Bone marrow (tissue), 2 donors: ENCODE measurements around the gene AP1AR.
"Not testable (repeated sequence)": the region's sequence is repeated elsewhere in the genome, so short reads cannot be mapped to it uniquely, and the experiment has no call there.

Source experiments
- DNase-seq, 2 donors: peaks; one replicate each; lab custom pipeline; 2025; lab: John Stamatoyannopoulos, UW

AP1AR gene

DNA sequence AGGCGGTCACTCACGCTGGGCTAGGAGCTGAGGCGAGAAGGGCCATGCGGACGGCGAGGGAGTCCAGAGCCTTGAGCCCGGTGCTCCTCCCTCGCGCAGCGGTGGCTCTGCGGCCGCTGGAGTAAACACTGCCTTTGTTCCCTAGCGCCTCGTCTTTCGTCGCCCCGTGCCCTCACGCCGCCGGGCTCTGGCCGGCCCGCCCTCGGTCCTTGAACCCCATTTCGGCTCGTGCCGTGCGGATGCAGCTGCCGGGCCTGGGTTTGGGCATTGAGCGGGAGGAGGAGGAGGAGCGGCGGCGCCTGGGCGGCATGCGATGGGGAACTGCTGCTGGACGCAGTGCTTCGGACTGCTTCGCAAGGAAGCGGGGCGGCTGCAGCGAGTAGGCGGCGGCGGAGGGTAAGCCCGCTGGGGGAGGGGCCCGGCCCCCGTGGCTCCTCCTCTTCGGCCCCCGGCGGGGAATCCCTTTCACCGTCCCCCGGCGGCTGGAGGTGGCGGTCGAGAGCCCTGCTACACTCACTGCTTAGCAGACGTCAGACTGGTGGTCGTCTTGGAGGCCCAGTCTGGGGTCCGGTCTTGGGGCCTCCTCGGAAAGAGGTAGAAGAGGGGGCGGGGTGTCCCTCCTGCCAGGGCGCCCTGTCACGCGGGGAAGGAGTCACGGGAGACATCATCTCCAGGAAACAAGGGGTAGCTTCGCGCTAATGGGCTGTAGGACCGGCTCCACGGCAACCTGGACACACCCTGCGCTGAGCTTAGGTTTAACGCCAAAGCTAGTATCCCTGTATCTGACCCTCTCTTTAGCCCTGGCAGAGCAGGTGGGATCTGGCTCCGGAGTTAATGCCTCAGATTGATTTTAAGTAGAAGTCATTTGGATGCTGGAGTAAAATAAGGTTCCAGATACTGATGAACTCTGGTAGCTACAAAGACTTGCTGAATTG, at the start of gene AP1AR:
Gene AP1AR (plus strand): TSS at position 9 of the 935 bp plus-strand sequence. CDS start 305 bp downstream, at position 314.
- DNase-seq: peak; percentile 61 to 91

DNA sequence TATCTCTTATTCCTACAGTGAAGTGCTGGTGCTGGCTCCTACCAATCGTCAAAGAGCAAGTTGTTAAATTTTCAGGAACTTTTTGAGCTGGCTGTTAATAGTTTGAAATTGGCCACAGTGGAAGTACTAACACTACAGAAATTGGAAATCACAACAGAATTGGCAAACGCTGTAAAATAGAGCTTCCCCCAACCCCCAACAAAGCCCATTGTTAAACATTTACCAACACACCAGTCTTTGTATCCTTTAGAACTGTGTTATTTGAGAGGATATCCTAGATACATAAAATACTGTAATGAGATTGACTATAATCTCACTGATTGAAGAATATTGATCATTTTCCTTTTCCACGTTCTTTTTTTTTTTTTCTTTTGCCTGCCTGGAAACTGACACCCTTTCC, 49.0 kb upstream of the AP1AR start:
- DNase-seq: no peak

DNA sequence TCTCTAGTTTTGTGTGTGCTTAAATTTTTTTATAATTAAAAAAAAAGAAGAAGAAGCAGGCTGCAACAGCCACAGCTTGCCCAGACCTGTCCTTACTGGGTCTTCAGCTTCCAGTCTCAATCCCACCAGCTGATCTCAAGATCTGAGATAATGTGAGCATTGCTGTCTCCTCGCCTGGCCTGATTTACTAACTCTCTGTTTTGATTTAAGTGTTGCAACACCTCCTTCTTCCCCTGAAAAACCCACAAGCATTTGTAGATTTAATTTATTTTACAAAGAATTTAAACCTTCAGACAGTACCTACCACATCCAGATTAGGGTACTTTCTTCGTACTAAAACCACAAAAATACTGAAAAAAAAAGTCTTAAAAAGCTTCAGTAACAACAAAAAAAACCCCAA, 48.3 kb upstream of the AP1AR start:
- DNase-seq: no peak

DNA sequence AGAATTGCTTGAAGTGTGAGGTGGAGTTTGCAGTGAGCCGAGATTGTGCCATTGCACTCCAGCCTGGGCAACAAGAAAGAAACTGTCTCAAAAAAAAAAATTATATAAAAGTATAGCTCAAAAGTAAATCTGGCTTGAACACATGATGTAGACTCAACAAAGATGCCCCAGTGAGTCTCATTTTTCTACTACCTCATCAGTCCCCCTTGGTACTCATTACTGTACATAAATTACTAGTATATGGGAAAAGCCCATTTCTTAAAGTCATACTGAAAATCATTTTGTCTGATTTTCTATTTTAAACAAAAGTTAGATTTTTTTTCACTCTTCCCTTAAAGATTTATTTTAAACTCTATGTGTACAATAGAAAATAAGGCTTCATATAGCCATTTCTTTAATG, 47.1 kb upstream of the AP1AR start:
- DNase-seq: no peak

DNA sequence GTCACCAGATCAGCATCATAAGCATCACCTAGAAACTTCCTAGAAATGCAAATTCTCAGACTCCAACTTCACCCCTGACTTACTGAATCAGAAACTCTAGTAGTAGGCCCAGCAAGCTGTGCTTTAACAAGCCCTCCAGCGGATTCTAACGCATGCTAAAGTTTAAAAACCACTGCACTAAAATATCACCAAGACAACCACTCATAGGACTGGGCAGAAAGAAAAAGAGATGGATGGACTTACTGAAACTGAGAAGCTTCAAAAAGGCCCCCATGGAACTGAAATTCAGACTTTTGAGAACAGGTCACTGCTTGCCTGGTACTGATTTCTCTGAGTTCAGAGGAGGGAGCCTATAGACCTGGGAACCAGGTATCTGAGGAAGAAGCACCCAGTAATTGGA, 46.3 kb upstream of the AP1AR start:
- DNase-seq: no peak

DNA sequence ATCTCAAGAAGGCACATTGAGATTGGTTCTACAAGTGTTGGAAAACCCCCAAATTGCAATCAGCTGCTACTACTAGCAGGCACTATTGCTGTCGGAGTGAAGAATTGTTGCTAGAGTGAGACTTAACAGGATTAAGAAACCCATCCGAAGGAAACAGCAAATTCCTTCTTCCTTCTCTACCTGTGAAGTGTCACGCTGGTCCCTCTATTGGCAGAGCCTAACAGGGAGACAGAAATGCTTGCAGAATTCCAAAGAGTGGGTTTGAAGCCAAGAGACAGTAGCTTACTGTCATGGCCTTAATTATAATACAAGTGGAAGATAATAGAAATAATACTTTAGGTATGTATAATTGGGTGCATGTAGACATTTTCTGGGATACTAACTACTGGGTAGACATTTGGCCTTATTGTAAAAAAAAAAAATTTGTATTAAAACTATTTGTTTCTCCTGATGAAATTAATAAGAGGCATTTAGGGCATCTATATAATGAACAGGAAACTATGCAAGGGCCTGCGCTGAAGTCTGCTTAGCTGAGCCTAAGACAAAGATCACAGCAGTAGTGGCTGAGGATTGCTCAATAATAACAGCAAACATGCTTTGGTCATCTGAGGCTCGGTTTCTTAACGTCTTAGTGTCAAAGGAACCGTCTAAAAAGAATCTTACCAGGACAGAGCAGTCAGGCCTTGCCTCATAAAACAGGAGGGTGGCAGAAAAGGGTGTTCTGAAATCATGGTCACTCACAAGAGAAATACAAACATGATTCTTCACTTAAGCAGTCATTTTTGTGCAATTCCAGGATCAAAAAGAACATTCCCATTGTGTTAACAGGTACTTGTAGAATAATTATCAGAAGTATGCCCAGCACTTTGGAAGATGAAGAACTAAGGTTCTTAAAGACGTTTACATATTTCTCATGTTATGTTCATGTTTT, 45.6 kb upstream of the AP1AR start:
- DNase-seq: no peak

GRCh38 chr4:112189754-112190153, 41.8 kb upstream of the AP1AR start:
- no peak for DNase-seq

- DNase-seq: no peak
Measured at GRCh38 chr4:112190684-112191083, 40.9 kb upstream of the AP1AR start.

- no peak for DNase-seq
Measured at GRCh38 chr4:112196461-112196860, 35.1 kb upstream of the AP1AR start.

- no peak for DNase-seq
Measured at GRCh38 chr4:112199041-112199440, 32.5 kb upstream of the AP1AR start.

DNA sequence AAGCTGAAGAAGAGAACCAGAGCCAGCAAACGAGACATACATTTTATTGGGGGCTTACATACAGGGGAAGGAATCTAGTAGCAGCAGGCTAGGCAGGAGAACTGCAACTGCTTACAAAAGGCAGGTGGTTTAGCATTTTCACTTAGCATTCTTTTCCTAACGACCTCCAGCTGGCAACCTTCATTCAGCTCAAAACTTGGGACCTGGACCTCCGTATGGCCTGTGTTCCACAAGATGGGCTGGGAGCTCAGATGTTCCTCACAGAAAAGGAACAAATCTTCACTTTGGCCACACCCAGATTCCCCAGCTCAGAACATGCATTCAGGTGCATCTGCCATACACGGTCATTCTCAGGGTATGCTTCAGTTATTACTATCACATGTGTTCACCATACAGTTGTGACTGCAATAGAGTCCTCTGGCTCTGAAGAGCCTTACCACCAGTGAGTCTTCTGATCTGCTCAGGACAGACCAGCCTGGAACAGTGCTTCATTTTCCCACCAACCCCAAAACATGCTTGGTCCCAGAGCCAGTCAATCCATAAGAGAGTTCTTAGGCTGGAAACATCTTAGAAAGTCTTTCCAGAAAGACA, 29.6 kb upstream of the AP1AR start:
- no peak for DNase-seq

DNA sequence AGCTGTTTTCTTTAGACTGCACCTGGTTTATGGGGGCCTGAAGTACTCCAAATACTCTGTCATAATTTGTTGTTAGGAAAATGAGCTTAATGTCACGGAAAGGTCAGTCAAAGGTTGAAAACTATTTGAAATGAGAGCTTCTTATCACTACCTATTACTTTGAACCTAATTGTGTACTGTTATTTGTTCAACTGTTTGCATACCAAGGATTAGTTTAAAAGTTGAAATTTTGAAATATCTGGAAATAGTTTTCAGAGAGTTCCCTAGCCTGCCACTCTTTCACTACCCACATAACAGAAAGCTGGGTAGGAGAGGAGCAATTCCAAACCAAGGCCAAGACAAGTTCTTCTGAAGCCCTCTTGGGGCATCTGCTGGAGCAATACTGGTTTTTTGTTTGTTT, 28.0 kb upstream of the AP1AR start:
- no peak for DNase-seq

- no peak for DNase-seq
Measured at GRCh38 chr4:112206431-112206830, 25.2 kb upstream of the AP1AR start.

DNA sequence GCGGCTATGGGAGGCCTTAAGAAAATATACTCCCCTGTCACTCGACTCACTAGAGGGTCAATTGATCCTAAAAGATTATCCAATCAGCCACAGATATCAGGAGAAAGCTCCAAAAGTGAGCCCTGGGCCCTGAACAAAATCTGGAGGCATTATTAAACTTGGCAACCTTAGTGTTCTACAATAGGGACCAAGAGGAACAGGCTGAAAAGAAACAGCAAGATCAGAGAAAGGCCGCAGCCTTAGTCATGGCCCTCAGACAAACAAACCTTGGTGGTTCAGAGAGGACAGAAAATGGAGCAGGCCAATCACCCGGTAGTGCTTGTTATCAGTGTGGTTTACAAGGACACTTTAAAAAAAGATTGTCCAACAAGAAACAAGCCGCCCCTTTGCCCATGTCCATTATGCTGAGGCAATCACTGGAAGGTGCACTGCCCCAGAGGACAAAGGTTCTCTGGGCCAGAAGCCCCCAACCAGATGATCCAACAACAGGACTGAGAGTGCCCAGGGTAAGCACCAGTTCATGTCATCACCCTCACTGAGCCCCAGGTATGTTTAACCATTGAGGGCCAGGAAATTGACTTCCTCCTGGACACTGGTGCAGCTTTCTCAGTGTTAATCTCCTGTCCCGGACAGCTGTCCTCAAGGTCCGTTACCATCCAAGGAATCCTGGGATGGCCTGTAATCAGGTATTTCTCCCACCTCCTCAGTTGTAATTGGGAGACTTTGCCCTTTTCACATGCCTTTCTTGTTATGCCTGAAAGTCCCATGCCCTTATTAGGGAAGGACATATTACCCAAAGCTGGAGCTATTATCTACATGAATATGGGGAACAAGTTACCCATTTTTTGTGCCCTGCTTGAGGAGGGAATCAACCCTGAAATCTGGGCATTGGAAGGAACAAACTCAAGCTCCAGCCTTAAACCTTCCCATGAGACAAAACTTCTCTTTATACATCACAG, 23.2 kb upstream of the AP1AR start:
- not testable (repeated sequence) for DNase-seq

DNA sequence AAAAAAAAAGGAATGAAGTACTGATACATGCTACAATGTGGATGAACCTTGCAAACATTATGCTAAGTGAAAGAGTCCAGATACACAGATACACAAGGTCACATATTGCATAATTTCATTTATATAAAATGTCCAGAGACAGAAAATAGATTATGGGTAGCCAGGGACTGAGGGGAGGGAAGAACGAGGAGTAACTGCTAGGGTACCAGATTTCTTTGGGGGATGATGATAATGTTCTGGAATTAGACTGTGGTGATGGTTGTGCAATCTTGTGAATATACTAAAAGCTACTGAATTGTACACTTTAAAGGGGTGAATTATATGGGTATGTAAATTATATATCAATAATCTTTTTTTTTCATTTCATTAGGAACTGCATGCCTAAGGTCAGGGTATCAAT, 20.8 kb upstream of the AP1AR start:
- no peak for DNase-seq

GRCh38 chr4:112213091-112213490, 18.5 kb upstream of the AP1AR start:
- DNase-seq: no peak

DNA sequence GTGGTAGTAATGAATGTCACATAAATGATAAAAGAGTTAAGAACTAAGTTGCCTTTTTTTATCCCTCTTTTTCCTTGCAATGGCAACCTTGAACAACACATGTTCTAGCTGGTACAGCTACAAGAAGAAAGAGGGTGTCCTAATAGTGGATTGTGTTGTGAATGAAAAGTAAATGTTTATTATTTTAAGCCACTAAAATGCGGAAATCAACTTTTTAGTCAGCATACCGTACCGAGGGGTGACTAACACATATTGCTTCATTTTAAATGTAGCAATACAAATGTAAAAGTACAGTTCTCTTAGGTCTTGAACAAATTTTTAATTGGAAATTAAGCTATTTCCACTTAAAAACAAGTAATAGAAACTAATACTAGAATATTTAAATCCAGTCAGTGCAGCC, 17.7 kb upstream of the AP1AR start:
- no peak for DNase-seq

DNA sequence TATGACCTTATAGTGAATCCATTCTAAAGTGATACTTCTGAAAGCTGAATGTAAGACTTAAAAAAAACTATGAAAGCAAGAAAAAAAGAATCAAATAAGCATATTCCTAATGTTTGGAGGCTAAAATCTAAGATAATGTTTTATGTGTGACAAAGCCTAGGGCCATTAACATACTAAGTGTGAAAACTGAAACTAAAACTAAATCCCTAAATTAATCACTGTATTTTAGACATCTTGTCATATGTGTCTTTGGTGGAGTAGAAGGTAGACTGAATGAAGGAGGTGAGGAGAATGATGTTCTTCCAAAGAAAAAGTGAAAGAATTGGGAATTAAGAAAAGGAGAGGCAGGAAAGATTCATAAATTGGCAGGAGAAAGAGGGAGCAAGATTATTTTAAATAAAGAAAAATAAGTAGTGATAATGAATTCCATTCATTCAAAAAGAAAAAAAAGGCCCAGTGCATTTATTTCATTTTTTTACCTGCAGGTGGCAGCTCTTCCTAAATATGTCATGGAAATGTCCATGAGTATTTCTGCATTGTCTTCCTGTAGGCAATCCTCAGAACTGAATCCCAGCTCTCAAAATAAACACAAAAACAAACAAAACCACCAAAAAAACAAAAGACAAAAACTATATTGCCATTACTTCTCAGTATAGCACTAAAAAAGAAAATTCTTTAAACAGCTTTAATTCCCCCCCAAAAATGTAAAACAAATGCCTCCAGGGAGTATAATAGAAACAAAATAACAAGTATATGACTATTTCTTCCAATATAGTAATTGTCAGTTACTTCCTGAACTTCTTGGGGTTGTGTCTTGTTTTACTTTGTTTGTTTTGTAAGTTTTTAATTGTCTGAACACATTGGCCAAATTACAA, 17.0 kb upstream of the AP1AR start:
- DNase-seq: peak in 1 of 2 donors; percentile 35

- DNase-seq: no peak
Measured at GRCh38 chr4:112219826-112220366, 11.7 kb upstream of the AP1AR start.
